GM18858 (cell line): ENCODE results near the gene TADA2A.

Experiments used
- ATAC-seq: cut with Tn5 transposase; IDR thresholded peaks from one replicate; pipeline ENCODE4 v1.9.1; 2021; ENCODE audit not compliant: unreplicated experiment

The TADA2A gene

GRCh38 chr17:37406635-37407461 is at the start of gene TADA2A, which contains the start of gene ACACA:
Gene TADA2A (plus strand): TSS chr17:37406886. CDS start chr17:37411366, 4,480 bp downstream.
Gene ACACA (minus strand): TSS chr17:37406836. CDS start chr17:37406299, 537 bp downstream.
- ATAC-seq, result no peak

- no peak for ATAC-seq
These were observed 48.4 kb upstream of the TADA2A start for GRCh38 chr17:37358098-37358829.

- ATAC-seq, result peak; percentile 80
These were observed 47.6 kb upstream of the TADA2A start for GRCh38 chr17:37358830-37359681.

- no peak for ATAC-seq
These were observed 47.0 kb upstream of the TADA2A start for GRCh38 chr17:37359682-37360188.

GRCh38 chr17:37360632-37361031 is 46.1 kb upstream of the TADA2A start:
- ATAC-seq, result no peak

GRCh38 chr17:37361543-37361942 is 45.1 kb upstream of the TADA2A start:
- no peak for ATAC-seq

- ATAC-seq, result no peak
These were observed 41.1 kb upstream of the TADA2A start for GRCh38 chr17:37365589-37365988.

GRCh38 chr17:37368577-37368976 is 38.1 kb upstream of the TADA2A start:
- ATAC-seq, result no peak

- peak; percentile 51 for ATAC-seq
These were observed 33.0 kb upstream of the TADA2A start for GRCh38 chr17:37373530-37374159.

- no peak for ATAC-seq
These were observed 31.0 kb upstream of the TADA2A start, which contains the start of gene C17orf78 for GRCh38 chr17:37375706-37376105. Gene C17orf78 (plus strand): TSS chr17:37375985. CDS start chr17:37376093, 108 bp downstream.

- ATAC-seq, result no peak
These were observed 24.6 kb upstream of the TADA2A start for GRCh38 chr17:37382056-37382455.

- no peak for ATAC-seq
These were observed 22.0 kb upstream of the TADA2A start for GRCh38 chr17:37384560-37385149.

- ATAC-seq, result no peak
These were observed 21.2 kb upstream of the TADA2A start for GRCh38 chr17:37385474-37385990.

GRCh38 chr17:37386462-37386861 is 20.2 kb upstream of the TADA2A start:
- no peak for ATAC-seq

- ATAC-seq, result no peak
These were observed 18.4 kb upstream of the TADA2A start for GRCh38 chr17:37388266-37388665.

GRCh38 chr17:37389160-37389559 is 17.5 kb upstream of the TADA2A start:
- ATAC-seq, result no peak

- no peak for ATAC-seq
These were observed 15.5 kb upstream of the TADA2A start for GRCh38 chr17:37391146-37391545.

GRCh38 chr17:37392024-37392590 is 14.6 kb upstream of the TADA2A start:
- no peak for ATAC-seq

- ATAC-seq, result no peak
These were observed 13.3 kb upstream of the TADA2A start for GRCh38 chr17:37393352-37393751.
